Measurements from ENCODE around the gene PRKG1.

PRKG1 gene

DNA sequence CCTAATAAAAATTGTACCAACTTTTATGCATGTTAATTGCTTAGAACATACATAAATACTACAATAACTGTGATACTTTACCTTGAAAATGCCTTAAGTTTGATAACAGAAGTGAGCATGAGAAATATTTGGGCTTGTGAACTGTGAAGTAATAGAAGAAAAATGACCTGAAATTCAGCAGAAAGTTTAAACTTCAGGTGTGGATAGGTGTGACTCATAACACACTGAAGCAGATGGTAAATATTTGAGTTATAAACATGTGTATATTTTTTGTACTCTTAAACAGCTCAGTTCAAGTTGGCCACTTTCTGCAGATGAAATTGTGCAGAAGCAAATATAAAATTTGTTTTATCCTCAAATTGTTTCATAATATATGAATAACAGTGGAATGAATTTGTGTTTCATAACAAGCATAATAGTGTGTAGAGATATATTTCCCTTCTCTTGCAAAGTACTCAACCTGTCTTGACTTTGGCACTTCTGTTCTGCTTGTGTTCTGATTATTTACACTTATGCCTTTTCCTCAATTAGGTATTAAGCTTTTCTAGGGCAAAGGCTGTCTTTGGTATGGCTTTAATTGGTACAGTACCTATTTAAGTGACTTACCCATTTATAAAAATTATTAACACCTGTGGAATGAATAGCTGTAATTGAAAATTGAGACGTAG is 122.4 kb downstream of the PRKG1 start:
- peaks cover 3% of the 10 kb centered on the region for H3K27me3 ChIP-seq (ENCODE audit: insufficient read depth, low read depth, severe bottlenecking)
- H3K4me3 ChIP-seq (ENCODE audit: low read depth, low read length): no peak overlapping the region
- no peak overlapping the region for H3K27ac ChIP-seq
- TF ChIP-seq CTCF (IDR thresholded peaks at IDR 0.05; ENCODE audit: low read depth, low read length): no peak
- H3K36me3 ChIP-seq: no peaks in the 10 kb centered on the region
- H3K9me3 ChIP-seq (ENCODE audit: severe bottlenecking): no peaks in the 10 kb centered on the region
- DNase-seq: no peak

- Histone ChIP-seq H3K9me3 (ENCODE audit: severe bottlenecking) (no peaks in the 10 kb centered on the region), H3K27ac (no peak overlapping the region), H3K27me3 (ENCODE audit: insufficient read depth, low read depth, severe bottlenecking) (peaks cover 3% of the 10 kb centered on the region), H3K4me3 (ENCODE audit: low read depth, low read length) (no peak overlapping the region), H3K36me3 (no peaks in the 10 kb centered on the region)
- no peak for TF ChIP-seq CTCF (IDR thresholded peaks at IDR 0.05; ENCODE audit: low read depth, low read length)
- DNase-seq: no peak
Observed at GRCh38 chr10:51198170-51198569, 123.9 kb downstream of the PRKG1 start.

DNA sequence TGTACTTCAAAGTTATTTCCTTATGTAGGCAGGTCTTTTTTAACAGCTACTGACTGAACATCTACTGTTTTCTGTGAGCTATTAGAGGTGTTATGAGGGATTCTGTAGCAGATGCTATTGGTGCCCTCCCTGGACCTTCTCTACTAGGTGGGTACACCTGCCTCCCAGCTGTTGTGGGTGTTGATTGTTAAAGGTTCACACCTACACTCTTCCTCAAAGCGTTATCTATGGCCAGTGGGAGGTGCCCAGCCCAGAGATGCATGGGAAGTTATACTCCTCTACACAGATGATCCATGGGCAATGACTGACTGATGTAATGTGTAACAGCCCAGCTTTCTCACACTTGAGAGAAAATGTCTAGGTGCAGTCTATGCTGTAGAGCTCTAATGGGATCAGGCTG is 127.7 kb downstream of the PRKG1 start:
- DNase-seq: no peak
- Histone ChIP-seq H3K27ac (no peak overlapping the region), H3K36me3 (no peaks in the 10 kb centered on the region), H3K27me3 (ENCODE audit: insufficient read depth, low read depth, severe bottlenecking) (peaks cover 3% of the 10 kb centered on the region), H3K4me3 (ENCODE audit: low read depth, low read length) (no peak overlapping the region), H3K9me3 (ENCODE audit: severe bottlenecking) (no peaks in the 10 kb centered on the region)
- no peak for TF ChIP-seq CTCF (IDR thresholded peaks at IDR 0.05; ENCODE audit: low read depth, low read length)

DNA sequence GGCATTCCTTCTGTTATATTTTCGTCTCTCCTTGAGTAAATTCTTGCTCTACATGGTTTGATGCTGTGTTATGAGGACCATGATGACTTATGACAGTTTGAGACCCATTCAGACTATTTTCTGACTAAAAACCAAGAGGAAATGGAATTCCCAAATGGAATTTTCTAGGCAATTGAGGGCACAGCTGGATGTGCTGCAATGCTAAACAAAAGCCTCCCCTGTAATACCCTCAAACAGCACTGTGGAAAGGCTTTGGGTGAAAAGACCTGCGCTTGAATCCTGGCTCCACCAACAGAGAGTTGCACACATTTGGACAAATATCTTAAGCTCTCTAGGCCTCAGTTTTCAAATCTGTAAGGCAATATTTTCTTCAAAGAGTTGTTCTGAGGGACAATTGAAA is 129.1 kb downstream of the PRKG1 start:
- no peaks in the 10 kb centered on the region for H3K9me3 ChIP-seq (ENCODE audit: severe bottlenecking)
- H3K36me3 ChIP-seq: no peaks in the 10 kb centered on the region
- no peak overlapping the region for H3K27ac ChIP-seq
- no peak overlapping the region for H3K4me3 ChIP-seq (ENCODE audit: low read depth, low read length)
- no peak for DNase-seq
- peaks cover 3% of the 10 kb centered on the region for H3K27me3 ChIP-seq (ENCODE audit: insufficient read depth, low read depth, severe bottlenecking)
- TF ChIP-seq CTCF (IDR thresholded peaks at IDR 0.05; ENCODE audit: low read depth, low read length): no peak

DNA sequence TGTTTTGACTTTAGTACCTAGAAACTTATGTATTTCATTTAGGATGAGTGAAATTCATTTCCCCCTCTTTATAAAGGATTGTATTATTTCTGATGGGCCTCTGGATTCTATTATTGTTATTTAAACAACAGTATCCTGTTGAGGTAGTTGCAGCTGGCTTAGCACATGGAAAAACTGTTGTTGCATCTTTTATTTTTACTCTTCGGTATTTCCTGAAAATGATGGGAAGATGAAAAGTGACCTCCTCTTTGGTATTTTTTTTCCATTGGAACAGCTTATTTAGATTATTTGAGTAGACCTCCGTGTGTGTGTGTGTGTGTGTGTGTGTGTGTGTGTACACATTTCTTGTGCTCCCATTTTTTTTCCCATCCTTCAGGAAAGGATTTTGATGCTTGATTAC is 129.8 kb downstream of the PRKG1 start:
- Histone ChIP-seq H3K4me3 (ENCODE audit: low read depth, low read length) (no peak overlapping the region), H3K9me3 (ENCODE audit: severe bottlenecking) (no peaks in the 10 kb centered on the region), H3K36me3 (no peaks in the 10 kb centered on the region), H3K27me3 (ENCODE audit: insufficient read depth, low read depth, severe bottlenecking) (peaks cover 3% of the 10 kb centered on the region), H3K27ac (no peak overlapping the region)
- DNase-seq: no peak
- no peak for TF ChIP-seq CTCF (IDR thresholded peaks at IDR 0.05; ENCODE audit: low read depth, low read length)

- Histone ChIP-seq H3K9me3 (ENCODE audit: severe bottlenecking) (no peaks in the 10 kb centered on the region), H3K27me3 (ENCODE audit: insufficient read depth, low read depth, severe bottlenecking) (peaks cover 3% of the 10 kb centered on the region), H3K4me3 (ENCODE audit: low read depth, low read length) (no peak overlapping the region), H3K27ac (no peak overlapping the region), H3K36me3 (no peaks in the 10 kb centered on the region)
- DNase-seq: no peak
- no peak for TF ChIP-seq CTCF (IDR thresholded peaks at IDR 0.05; ENCODE audit: low read depth, low read length)
Observed at GRCh38 chr10:51204701-51205100, 130.4 kb downstream of the PRKG1 start.

Measured in WERI-Rb-1 (cell line).